ENCODE results near the gene RAB33B.

RAB33B gene

GRCh38 chr4:139476363-139476762, 22.4 kb downstream of the RAB33B start:
- Histone ChIP-seq H3K9me2 (replicated peaks; ENCODE audit: insufficient read depth, low read length) (no peaks in the 10 kb centered on the region), H3K36me3 (replicated peaks; ENCODE audit: insufficient read depth, low read length) (no peaks in the 10 kb centered on the region), H3K27ac (ENCODE audit: low read length) (no peak overlapping the region), H3K9me3 (replicated peaks; ENCODE audit: insufficient read depth, low read length) (no peaks in the 10 kb centered on the region), H4K20me1 (ENCODE audit: insufficient read depth, low read length) (no peaks in the 10 kb centered on the region), H3K9ac (ENCODE audit: low read length) (no peak overlapping the region), H3K4me3 (ENCODE audit: low read length) (no peak overlapping the region), H3K4me2 (ENCODE audit: low read depth, low read length) (no peak overlapping the region), H3K4me1 (ENCODE audit: low read length) (no peaks in the 10 kb centered on the region), H3K27me3 (replicated peaks; ENCODE audit: insufficient read depth, low read length) (no peaks in the 10 kb centered on the region), H3K79me2 (ENCODE audit: low read length) (peaks cover 8% of the 10 kb centered on the region), H3F3A (ENCODE audit: insufficient read depth, low read length) (no peaks in the 10 kb centered on the region), H2AFZ (ENCODE audit: low read length) (no peak overlapping the region)
- DNase-seq = no peak
- TF ChIP-seq EZH2phosphoT487 (IDR thresholded peaks at IDR 0.05; ENCODE audit: low read length) = no peak
- no peak for TF ChIP-seq EZH2 (optimal IDR thresholded peaks at IDR 0.05; ENCODE audit: low read depth, low read length)
- TF ChIP-seq CTCF (IDR thresholded peaks at IDR 0.05; ENCODE audit: low read length) = no peak

GRCh38 chr4:139481465-139481864, 27.5 kb downstream of the RAB33B start:
- no peak overlapping the region for H3K27ac ChIP-seq (ENCODE audit: low read length)
- no peaks in the 10 kb centered on the region for H3F3A ChIP-seq (ENCODE audit: insufficient read depth, low read length)
- H3K36me3 ChIP-seq (replicated peaks; ENCODE audit: insufficient read depth, low read length) = no peaks in the 10 kb centered on the region
- H3K79me2 ChIP-seq (ENCODE audit: low read length) = no peaks in the 10 kb centered on the region
- H3K4me3 ChIP-seq (ENCODE audit: low read length) = no peak overlapping the region
- no peak overlapping the region for H3K9ac ChIP-seq (ENCODE audit: low read length)
- H3K9me2 ChIP-seq (replicated peaks; ENCODE audit: insufficient read depth, low read length) = no peaks in the 10 kb centered on the region
- H3K9me3 ChIP-seq (replicated peaks; ENCODE audit: insufficient read depth, low read length) = no peaks in the 10 kb centered on the region
- no peak overlapping the region for H3K4me2 ChIP-seq (ENCODE audit: low read depth, low read length)
- no peak for DNase-seq
- H3K4me1 ChIP-seq (ENCODE audit: low read length) = no peaks in the 10 kb centered on the region
- no peaks in the 10 kb centered on the region for H3K27me3 ChIP-seq (replicated peaks; ENCODE audit: insufficient read depth, low read length)
- TF ChIP-seq EZH2phosphoT487 (IDR thresholded peaks at IDR 0.05; ENCODE audit: low read length) (no peak), CTCF (IDR thresholded peaks at IDR 0.05; ENCODE audit: low read length) (no peak), EZH2 (optimal IDR thresholded peaks at IDR 0.05; ENCODE audit: low read depth, low read length) (no peak)
- no peaks in the 10 kb centered on the region for H4K20me1 ChIP-seq (ENCODE audit: insufficient read depth, low read length)
- H2AFZ ChIP-seq (ENCODE audit: low read length) = no peak overlapping the region

- Histone ChIP-seq H3K27ac (ENCODE audit: low read length) (no peak overlapping the region), H3K79me2 (ENCODE audit: low read length) (no peaks in the 10 kb centered on the region), H2AFZ (ENCODE audit: low read length) (no peak overlapping the region), H3K9me2 (replicated peaks; ENCODE audit: insufficient read depth, low read length) (no peaks in the 10 kb centered on the region), H3F3A (ENCODE audit: insufficient read depth, low read length) (no peaks in the 10 kb centered on the region), H3K36me3 (replicated peaks; ENCODE audit: insufficient read depth, low read length) (no peaks in the 10 kb centered on the region), H3K9ac (ENCODE audit: low read length) (no peak overlapping the region), H3K4me3 (ENCODE audit: low read length) (no peak overlapping the region), H3K27me3 (replicated peaks; ENCODE audit: insufficient read depth, low read length) (no peaks in the 10 kb centered on the region), H4K20me1 (ENCODE audit: insufficient read depth, low read length) (no peaks in the 10 kb centered on the region), H3K4me2 (ENCODE audit: low read depth, low read length) (no peak overlapping the region), H3K9me3 (replicated peaks; ENCODE audit: insufficient read depth, low read length) (no peaks in the 10 kb centered on the region), H3K4me1 (ENCODE audit: low read length) (no peaks in the 10 kb centered on the region)
- DNase-seq = no peak
- TF ChIP-seq EZH2phosphoT487 (IDR thresholded peaks at IDR 0.05; ENCODE audit: low read length) (no peak), CTCF (IDR thresholded peaks at IDR 0.05; ENCODE audit: low read length) (no peak), EZH2 (optimal IDR thresholded peaks at IDR 0.05; ENCODE audit: low read depth, low read length) (no peak)
Measured at GRCh38 chr4:139483000-139483399, 29.1 kb downstream of the RAB33B start.

Data from MM.1S (cell line).